ENCODE data around the gene POLR1G.

The POLR1G gene

DNA sequence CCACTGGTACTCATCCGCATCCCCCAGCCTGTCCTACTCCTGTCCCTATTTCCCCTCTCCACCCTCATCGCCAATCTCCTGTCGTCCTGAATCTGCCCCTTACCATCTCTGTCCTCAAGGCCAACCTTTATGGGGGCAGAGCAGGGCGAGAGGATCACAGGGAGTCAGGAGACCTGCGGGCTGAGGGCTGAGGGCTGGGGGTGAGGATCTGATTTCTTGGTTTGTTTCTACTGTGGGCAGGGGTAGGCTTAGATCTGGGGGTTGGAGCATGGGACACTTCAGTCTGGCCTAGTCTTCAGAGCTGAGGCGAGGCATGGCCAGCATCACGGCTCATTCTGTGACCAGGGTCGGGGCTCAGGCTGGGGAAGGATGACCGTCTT lies 33.8 kb downstream of the POLR1G start:
- Histone ChIP-seq H3K27me3 (replicated peaks) (no peaks in the 10 kb centered on the region), H3K4me3 (ENCODE audit: low read depth, low read length) (peak overlapping the region; percentile 50), H3K27ac (peak overlapping the region; percentile 91), H3K36me3 (replicated peaks) (no peaks in the 10 kb centered on the region)
- no peak for DNase-seq
- in situ Hi-C loops (cut with HindIII; ENCODE audit: low pct_ligation_motif_present, low sequenced_read_pairs), result no loop called here
- TF ChIP-seq CTCF (IDR thresholded peaks at IDR 0.05; ENCODE audit: low read depth, low read length, missing control alignments), result no peak

GRCh38 chr19:45440873-45441654 lies 34.6 kb downstream of the POLR1G start:
- no peak for DNase-seq
- H3K36me3 ChIP-seq (replicated peaks), result no peaks in the 10 kb centered on the region
- no peak overlapping the region for H3K4me3 ChIP-seq (ENCODE audit: low read depth, low read length)
- no peaks in the 10 kb centered on the region for H3K27me3 ChIP-seq (replicated peaks)
- no peak overlapping the region for H3K27ac ChIP-seq
- in situ Hi-C loops (cut with HindIII; ENCODE audit: low pct_ligation_motif_present, low sequenced_read_pairs), result no loop called here
- TF ChIP-seq CTCF (IDR thresholded peaks at IDR 0.05; ENCODE audit: low read depth, low read length, missing control alignments), result no peak

GRCh38 chr19:45442408-45442777 lies 35.9 kb downstream of the POLR1G start:
- no peak for DNase-seq
- Histone ChIP-seq H3K27ac (peak overlapping the region; percentile 98), H3K36me3 (replicated peaks) (no peaks in the 10 kb centered on the region), H3K27me3 (replicated peaks) (no peaks in the 10 kb centered on the region), H3K4me3 (ENCODE audit: low read depth, low read length) (no peak overlapping the region)
- in situ Hi-C loops (cut with HindIII; ENCODE audit: low pct_ligation_motif_present, low sequenced_read_pairs), result no loop called here
- TF ChIP-seq CTCF (IDR thresholded peaks at IDR 0.05; ENCODE audit: low read depth, low read length, missing control alignments), result no peak

GRCh38 chr19:45442778-45443461 lies 36.5 kb downstream of the POLR1G start:
- no peak for TF ChIP-seq CTCF (IDR thresholded peaks at IDR 0.05; ENCODE audit: low read depth, low read length, missing control alignments)

GRCh38 chr19:45443462-45444317 lies 37.2 kb downstream of the POLR1G start:
- DNase-seq, result peak; percentile 91

More at GRCh38 chr19:45442778-45443461, 36.5 kb downstream of the POLR1G start:
- no peaks in the 10 kb centered on the region for H3K36me3 ChIP-seq (replicated peaks)
- no peaks in the 10 kb centered on the region for H3K27me3 ChIP-seq (replicated peaks)
- in situ Hi-C loops (cut with HindIII; ENCODE audit: low pct_ligation_motif_present, low sequenced_read_pairs), result no loop called here
- peak overlapping the region; percentile 98 for H3K27ac ChIP-seq
- H3K4me3 ChIP-seq (ENCODE audit: low read depth, low read length), result peak overlapping the region; percentile 55
- peak; percentile 83 for DNase-seq

More at GRCh38 chr19:45443462-45444317, 37.2 kb downstream of the POLR1G start:
- H3K27ac ChIP-seq, result peak overlapping the region; percentile 98
- in situ Hi-C loops (cut with HindIII; ENCODE audit: low pct_ligation_motif_present, low sequenced_read_pairs), result no loop called here
- H3K36me3 ChIP-seq (replicated peaks), result no peaks in the 10 kb centered on the region
- no peak for TF ChIP-seq CTCF (IDR thresholded peaks at IDR 0.05; ENCODE audit: low read depth, low read length, missing control alignments)
- peak overlapping the region; percentile 55 for H3K4me3 ChIP-seq (ENCODE audit: low read depth, low read length)
- no peaks in the 10 kb centered on the region for H3K27me3 ChIP-seq (replicated peaks)
